GM19324 (cell line): ENCODE results near the gene KIAA0319L.
"Not testable (repeated sequence)": the region's sequence is repeated elsewhere in the genome, so short reads cannot be mapped to it uniquely, and the experiment has no call there.

Experiments used
- ATAC-seq: cut with Tn5 transposase; IDR thresholded peaks from one replicate; pipeline ENCODE4 v1.9.1; 2021; ENCODE audit warnings: mild to moderate bottlenecking, moderate library complexity; ENCODE audit not compliant: unreplicated experiment, low FRiP score

The KIAA0319L gene

DNA sequence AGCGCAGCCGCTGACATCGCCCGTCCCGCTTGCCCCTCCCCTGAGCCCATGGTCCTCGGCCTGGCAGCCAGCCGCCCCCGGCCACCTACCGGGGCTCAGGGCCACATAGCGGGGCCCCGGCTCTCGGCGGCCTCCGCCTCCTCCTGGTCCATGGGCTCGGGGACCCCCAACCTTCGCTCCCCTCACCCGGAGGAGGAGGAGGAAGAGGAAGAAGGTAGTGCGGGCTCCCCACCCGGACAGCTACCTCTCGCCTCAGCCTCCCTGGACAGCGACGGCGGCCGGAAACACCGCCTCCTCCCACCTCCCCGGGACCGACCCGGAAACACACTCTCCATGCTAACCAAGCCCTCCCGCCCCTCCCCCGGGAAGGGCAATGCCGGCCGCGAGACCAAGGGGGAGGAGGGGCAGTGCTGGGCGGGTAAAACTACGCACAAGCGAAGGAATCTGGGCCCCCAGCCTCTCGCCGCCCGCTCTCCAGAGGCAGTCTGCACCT is at the start of gene KIAA0319L:
Gene KIAA0319L, minus strand, starts transcription at position 286 of the 493 bp plus-strand sequence. CDS start 2,912 bp downstream, outside the sequence.
- peak; percentile 77 for ATAC-seq

GRCh38 chr1:35605867-35606182 is 48.6 kb upstream of the KIAA0319L start:
- ATAC-seq: no peak

- ATAC-seq: no peak
Observed at GRCh38 chr1:35605071-35605866, 48.1 kb upstream of the KIAA0319L start.

GRCh38 chr1:35603941-35604340 is 46.7 kb upstream of the KIAA0319L start:
- no peak for ATAC-seq

- ATAC-seq: no peak
Observed at GRCh38 chr1:35603468-35603867, 46.3 kb upstream of the KIAA0319L start.

DNA sequence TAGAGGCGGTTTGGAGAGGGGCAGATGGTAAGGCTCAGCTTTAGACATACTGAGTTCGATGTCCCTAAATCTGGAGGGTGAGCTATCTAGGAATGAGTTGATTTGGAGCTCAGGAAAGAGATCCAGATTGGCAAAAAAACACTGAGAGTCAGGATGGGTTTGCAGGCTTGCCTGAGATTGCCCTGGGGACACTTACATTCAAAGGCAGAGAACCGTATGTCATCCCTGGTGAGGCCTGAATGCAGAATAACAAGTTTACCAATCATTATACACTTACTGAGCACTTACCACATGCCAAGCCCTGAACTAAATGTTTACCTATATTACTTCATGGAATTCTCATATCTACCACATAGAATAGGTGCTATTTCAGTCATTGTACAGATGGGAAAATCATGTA is 43.4 kb upstream of the KIAA0319L start:
- ATAC-seq: no peak

GRCh38 chr1:35599411-35599810 is 42.2 kb upstream of the KIAA0319L start:
- ATAC-seq: no peak

- ATAC-seq: no peak
Observed at GRCh38 chr1:35598895-35599294, 41.7 kb upstream of the KIAA0319L start.

GRCh38 chr1:35597870-35598269 is 40.7 kb upstream of the KIAA0319L start:
- no peak for ATAC-seq

DNA sequence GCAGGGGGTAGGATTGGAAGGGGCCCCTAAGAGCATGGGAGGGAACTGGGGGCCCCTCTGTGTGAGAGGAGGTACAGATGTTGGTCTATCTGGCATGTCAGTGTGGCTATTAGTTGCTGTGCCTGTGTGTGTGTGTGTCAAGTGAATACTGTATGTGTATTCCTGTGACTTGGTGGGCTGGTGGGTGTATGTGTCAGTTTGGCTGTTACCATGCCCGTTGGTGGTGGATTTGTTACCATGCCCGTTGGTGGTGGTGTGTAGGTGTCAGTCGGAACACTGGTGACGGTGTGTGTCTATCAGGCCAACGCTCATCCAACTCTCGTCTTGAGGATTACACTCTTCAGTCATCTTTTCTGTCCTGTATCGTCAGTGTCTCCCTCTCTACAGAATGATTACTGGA is 38.5 kb upstream of the KIAA0319L start:
- ATAC-seq: no peak

DNA sequence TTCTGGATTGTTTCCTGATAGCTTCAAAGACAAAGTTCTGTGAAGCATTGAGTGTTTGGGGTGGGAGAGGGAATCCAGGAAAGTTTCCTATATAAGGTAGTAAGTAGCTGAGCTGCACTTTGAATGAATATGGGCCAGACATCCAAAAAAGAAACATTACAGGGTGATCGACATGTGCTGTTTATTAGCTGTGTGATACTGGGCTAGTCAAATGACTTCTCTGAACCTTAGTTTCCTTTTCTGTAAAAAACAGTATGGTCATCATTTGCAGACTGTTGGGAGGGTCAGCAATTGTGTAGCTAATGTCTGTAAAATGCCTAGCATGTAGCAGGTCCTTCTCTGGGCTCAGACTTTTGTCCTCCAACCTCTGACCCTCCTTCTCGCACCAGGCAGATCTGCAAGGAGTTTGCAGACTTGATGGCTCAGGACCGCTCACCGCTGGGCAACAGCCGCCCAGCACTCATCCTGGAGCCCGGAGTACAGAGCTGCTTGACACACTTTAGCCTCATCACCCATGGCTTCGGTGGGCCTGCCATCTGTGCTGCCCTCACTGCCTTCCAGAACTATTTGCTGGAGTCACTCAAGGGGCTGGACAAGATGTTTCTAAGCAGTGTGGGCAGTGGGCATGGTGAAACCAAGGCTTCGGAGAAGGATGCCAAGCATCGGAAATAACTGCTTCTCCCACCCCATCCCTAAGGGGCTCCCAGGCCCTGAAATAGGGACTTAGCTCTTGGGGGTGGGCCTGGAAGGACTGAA is 37.0 kb upstream of the KIAA0319L start:
- ATAC-seq: no peak

GRCh38 chr1:35592991-35593769 is 36.0 kb upstream of the KIAA0319L start:
- no peak for ATAC-seq

GRCh38 chr1:35591211-35591610 is 34.0 kb upstream of the KIAA0319L start:
- no peak for ATAC-seq

DNA sequence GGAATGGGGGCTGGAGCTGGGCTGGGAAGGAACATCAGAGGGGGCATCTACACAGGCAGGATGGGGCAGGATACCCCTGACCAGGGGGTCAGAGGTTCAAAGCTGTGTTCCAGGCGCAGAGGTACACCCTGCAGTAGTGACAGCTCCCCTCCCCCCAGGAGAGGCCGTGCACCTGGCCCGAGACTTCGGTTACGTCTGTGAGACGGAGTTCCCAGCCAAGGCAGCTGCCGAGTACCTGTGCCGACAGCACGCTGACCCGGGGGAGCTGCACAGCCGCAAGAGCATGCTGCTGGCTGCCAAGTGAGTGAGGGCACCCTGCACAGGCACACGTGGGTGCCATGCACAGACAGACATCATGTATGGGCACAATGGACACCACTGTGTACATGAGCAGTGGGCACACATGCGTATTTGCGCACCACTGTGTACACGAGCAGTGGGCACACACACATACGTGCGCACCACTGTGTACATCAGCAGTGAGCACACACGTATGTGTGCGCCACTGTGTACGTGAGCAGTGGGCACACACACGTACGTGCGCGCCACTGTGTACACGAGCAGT is 33.4 kb upstream of the KIAA0319L start:
- no peak for ATAC-seq

DNA sequence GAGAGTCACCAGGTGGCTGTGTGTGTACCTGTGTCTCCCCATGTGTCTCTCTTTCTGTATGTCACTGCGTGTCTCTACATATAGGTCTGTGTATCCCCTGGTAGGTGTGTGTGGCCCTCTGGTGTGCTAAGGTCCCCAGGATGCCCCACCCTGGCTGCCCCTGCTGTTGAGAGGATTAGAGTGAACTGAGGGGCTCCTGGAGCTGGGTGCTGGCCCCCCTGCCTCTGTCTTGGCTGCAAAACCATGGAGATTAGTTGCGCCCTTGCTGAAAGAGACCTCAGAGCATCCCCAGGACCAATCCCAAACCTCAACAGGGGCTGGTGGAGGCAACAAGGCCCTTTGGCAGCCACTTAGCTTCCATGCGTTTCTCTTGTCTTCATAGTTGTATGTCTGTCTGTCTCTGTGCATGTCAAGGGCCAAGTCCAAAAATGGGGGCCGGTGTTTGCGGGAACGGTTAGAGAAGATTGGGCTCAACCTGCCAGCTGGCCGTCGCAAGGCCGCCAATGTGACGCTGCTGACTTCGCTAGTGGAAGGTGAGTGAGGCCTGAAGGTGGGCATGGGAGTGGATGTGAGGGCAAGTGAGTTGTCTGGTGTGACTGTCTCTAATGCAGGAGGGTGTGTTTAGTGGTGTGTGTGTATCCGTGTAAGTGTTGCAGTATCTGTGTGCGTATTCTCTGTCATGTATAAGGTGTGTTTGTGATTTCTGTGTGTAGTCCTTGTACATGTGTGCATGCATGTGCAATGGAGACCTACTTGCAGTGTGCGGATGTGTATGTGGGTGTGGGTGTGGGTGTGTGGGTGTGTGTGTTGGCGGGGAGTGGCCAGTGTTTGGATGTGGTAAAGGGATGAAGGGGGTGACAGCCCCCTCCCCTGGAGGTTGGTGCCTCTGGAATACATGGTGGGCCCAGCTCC is 32.6 kb upstream of the KIAA0319L start:
- ATAC-seq: no peak

DNA sequence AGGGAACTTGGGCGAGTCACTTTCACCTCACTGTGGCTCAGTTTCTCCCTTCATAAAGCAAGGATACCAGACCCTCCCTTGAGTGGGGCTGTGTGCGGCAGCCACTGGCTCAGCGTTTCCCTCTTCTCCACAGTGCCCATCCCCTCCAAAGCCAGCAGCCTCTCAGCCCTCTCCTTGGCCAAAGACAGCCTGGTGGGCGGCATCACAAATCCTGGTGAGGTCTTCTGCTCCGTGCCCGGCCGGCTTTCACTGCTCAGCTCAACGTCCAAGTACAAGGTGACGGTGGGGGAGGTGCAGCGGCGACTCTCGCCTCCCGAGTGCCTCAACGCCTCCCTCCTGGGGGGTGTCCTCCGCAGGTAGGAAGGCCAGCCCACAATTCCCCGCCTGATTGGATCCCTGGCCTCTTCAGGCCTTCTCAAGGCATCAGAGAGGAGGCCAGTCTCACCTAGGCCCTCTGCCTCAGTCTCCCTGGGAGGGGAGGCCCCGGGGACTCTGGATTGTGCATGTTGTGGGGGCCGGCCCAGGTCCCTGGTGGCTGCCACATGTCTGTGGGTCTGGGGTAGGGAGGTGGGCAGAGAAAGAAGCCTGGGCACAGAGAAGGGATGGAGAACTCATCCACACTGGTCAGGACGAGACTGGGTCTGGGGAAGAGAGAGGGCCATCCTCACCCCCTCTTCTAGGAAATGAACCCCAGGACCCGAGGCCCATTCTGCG is 31.2 kb upstream of the KIAA0319L start:
- no peak for ATAC-seq

DNA sequence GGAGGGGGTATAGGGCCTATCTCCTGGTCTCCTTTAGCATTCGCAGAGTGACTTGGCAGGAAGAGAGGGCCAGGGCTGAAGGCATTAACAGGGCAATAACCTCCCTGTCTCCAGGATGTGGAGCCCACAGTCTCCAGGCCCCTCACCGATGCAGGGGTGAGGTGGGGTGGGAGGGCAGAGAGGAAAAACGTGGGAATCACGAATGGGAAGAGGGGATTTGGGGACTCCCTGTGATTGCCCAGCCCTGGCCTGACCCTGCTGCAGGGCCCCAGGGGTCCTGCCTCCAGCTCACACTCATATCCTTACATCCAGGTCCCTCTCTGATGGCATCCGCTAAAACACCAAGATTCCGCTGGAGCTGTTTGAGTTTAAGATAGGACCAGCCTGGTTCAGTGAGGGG is 30.5 kb upstream of the KIAA0319L start:
- ATAC-seq: no peak

GRCh38 chr1:35586808-35587207 is 29.6 kb upstream of the KIAA0319L start:
- ATAC-seq: no peak

- not testable (repeated sequence) for ATAC-seq
Observed at GRCh38 chr1:35585805-35586204, 28.6 kb upstream of the KIAA0319L start.
